Endothelial cell of hepatic sinusoid (primary cell): ENCODE measurements around the gene BBS5.
"Not testable (repeated sequence)": the region's sequence is repeated elsewhere in the genome, so short reads cannot be mapped to it uniquely, and the experiment has no call there.

Experiments used
- in situ Hi-C: cut with HindIII; loops from 2 replicates; pipeline ENCODE4 v1.10.0; 2017; ENCODE audit warnings: low sequenced_read_pairs

Gene BBS5

GRCh38 chr2:169539460-169539859 is 60.2 kb downstream of the BBS5 start:
- in situ Hi-C loops, result not testable (repeated sequence)

DNA sequence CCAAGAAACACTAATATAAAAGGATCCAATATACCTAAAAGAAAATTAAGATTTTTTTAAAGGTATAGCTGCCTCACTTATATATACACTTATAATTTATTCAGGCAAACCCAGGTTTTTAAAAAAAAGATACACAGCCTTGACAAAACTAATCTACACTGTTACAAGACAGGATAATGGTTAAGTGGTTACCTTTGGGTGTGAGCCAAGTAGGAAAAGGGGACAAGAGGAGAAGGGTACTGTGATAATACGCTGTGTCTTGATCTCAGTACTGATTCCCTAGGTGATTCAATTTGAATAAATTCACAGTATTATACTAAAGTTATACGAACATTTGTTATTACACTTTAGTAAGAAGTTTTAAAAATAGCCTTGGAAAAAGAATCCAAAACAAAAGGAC is 60.9 kb downstream of the BBS5 start:
- in situ Hi-C loops, result no loop called here

DNA sequence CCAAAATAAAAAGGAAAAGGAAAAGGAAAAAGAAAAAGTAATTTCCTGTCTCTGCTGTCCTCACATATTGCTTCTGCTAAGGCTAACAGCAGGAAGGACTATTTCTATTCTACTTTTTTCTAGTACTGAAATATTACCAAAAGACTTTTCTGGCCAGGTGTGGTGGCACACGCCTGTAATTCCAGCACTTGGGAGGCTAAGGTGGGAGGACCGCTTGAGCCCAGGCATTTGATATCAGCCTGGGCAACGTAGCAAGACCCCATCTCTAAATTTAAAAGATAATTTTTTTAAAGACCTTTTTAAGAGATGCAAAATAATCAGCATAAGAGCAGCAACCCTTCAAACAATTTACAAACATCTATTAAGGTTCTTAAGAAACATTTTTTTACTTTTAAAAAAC is 63.1 kb downstream of the BBS5 start:
- in situ Hi-C loops, result no loop called here

- in situ Hi-C loops, result no loop called here
Observed at GRCh38 chr2:169546756-169547155, 67.5 kb downstream of the BBS5 start.
